H1 (cell line): ENCODE data around the gene EXOSC7. TPM values are rescaled to one million over a fixed set of nuclear protein-coding genes. Genes with fewer than 3 reads are reported as not detected.

Source experiments
- CEBPB ChIP-seq: IDR thresholded peaks from 2 replicates; pipeline ENCODE4 v1.6.1; 2012; ENCODE audit warnings: low read depth, low read length
- GABPA ChIP-seq: IDR thresholded peaks from 2 replicates; pipeline ENCODE4 v1.6.1; 2011; ENCODE audit warnings: mild to moderate bottlenecking, low read length, moderate library complexity, borderline replicate concordance; ENCODE audit not compliant: insufficient read depth
- RFX5 ChIP-seq: IDR thresholded peaks from 2 replicates; pipeline ENCODE4 v1.6.1; 2011; ENCODE audit warnings: low read depth, low read length, improper control_type of control experiment, borderline replicate concordance
- SRF ChIP-seq: IDR thresholded peaks from 2 replicates; pipeline ENCODE4 v1.6.1; 2011; ENCODE audit warnings: mild to moderate bottlenecking, low read depth, low read length, moderate library complexity
- polyA plus RNA-seq, 7 experiments: library from polyadenylated mRNA; depleted of rRNA in 3 of 7; stranded (reverse) in 5 of 7; unstranded in 2 of 7; fragments of >200 nt in 5 of 7; fragments of 200-250 nt in 2 of 7; gene quantifications; 1 replicate in 5 of 7; 2 replicates in 1 of 7; 4 replicates in 1 of 7; pipeline versions ENCODE4 v1.2.1 to v1.2.3, GENCODE V29; 2011 to 2013; ENCODE audit warnings: missing spikeins in 2 of 7, mixed read lengths in 2 of 7
- total RNA-seq: library from RNA; stranded (reverse); fragmentation: NEBNext Ultra II Directional; extraction: Animal tissue kit (Norgen Biotek cat#: 25700); gene quantifications from 2 replicates; pipeline ENCODE4 v1.2.1, GENCODE V29; 2021

EXOSC7 gene
- total and polyA plus RNA-seq, 2 of the 8 experiments (the other 6 are each of a cell fraction or from before 2014, with no cell fraction given): 92.7 to 94.5 TPM

DNA sequence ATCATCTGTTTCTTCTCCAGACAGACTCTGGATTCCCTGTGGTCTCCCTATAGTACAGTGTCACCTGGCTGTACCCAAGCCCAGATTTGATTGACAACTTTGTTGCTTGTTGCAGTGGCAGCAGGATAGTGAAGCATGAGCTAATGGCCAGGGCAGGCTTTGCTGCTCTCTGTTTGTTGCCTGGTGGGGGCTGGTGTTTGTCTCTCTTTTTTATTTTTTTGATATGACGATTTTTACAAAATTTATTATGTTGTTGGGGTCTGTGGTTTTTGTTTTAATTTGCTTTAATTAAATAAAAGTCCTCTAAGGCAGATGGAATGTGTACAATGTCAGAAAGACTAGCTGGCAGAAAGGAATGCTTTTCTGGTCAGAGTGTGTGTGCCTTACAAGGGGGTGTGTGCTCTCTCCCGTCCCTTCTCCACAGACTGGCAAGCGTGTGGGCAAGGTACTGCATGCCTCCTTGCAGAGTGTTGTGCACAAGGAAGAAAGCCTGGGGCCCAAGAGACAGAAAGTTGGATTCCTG lies 34.8 kb downstream of the EXOSC7 start (continued):
- no peak for TF ChIP-seq CEBPB
- TF ChIP-seq GABPA: no peak
- no peak for TF ChIP-seq RFX5
- TF ChIP-seq SRF: no peak
